ENCODE measurements around the gene GPR135. TPM values are rescaled to one million over a fixed set of nuclear protein-coding genes. Genes with fewer than 3 reads are reported as not detected.

GPR135 gene
- polyA plus RNA-seq, 1 donor (not counting 4 experiments of a cell fraction or from before 2014, with no cell fraction given): 0.90 TPM

GRCh38 chr14:59482541-59483331 is 17.6 kb upstream of the GPR135 start:
- DNase-seq (ENCODE audit: low read depth, low spot score): peak; percentile 56

DNA sequence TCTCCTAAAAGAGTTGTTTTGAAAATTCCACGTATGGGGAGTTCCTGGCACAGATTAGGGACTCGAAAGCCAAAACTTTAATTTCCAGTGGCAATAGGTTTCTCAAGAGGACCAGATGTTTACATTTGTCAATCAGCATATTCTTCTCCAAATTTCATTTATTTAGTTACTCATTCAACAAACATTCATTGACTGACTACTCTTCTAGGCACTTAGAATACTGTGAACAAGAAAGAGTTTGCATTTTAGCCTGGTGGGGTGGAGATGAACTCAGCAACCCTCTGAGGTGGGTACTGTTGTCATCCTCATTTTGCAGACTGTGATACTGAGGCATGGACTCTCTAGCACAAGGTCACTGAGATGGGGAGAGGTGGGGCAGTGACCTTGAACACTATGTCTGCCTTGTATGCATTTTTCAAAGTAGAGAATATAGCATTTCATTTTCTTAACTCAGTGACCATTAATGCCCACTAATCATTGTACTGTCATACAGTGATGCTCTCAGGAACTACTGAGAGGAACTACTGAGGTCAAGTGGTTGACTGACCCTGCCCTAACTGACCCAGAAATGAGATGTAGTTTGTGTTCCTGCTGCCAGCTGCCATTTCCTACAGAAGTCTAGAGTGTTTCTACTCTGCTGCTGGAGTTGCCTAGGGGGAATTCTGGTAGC is 16.8 kb upstream of the GPR135 start:
- Histone ChIP-seq H3K36me3 (ENCODE audit: control insufficient read depth in 2 of 2, extremely low read depth in 1 of 2, insufficient read depth in 2 of 2, low read length in 2 of 2) (peaks cover 0 to 12% of the 10 kb centered on the region in 2 experiments), H3K9me3 (ENCODE audit: control insufficient read depth, low read depth, low read length) (no peaks in the 10 kb centered on the region), H3K4me1 (ENCODE audit: control insufficient read depth, extremely low read depth, insufficient read depth, low read length) (peaks cover 19% of the 10 kb centered on the region), H4K20me1 (ENCODE audit: control insufficient read depth, extremely low read depth, insufficient read depth, low read length) (no peaks in the 10 kb centered on the region), H3K4me2 (ENCODE audit: control insufficient read depth, extremely low read depth, insufficient read depth, low read depth, low read length) (peak overlapping the region; percentile 94), H3K9me1 (ENCODE audit: control insufficient read depth, extremely low read depth, insufficient read depth, low read length) (peaks cover 2% of the 10 kb centered on the region), H3K4me3 (ENCODE audit: control insufficient read depth in 2 of 3, extremely low read depth in 1 of 3, insufficient read depth in 2 of 3, low read depth in 1 of 3, low read length in 3 of 3) (peak overlapping the region; percentile 81 to 95 (median 92)), H3K27me3 (ENCODE audit: control insufficient read depth, extremely low read depth, insufficient read depth, low read length) (no peaks in the 10 kb centered on the region), H3K27ac (ENCODE audit: control insufficient read depth, insufficient read depth, low read length) (peak overlapping the region; percentile 96), H2AFZ (ENCODE audit: control insufficient read depth, low read length) (no peak overlapping the region), H3K9ac (ENCODE audit: control insufficient read depth, extremely low read depth, insufficient read depth, low read length) (peak overlapping the region; percentile 79), H3K79me2 (ENCODE audit: control insufficient read depth, insufficient read depth, low read length) (peaks cover 51% of the 10 kb centered on the region)
- dilution Hi-C loops (cut with MboI; ENCODE audit: extremely low pct_ligation_motif_present, low sequenced_read_pairs): no loop called here
- DNase-seq (ENCODE audit: low read depth, low spot score): no peak
- FAIRE-seq: no peak
- no peak for TF ChIP-seq EZH2 (IDR thresholded peaks at IDR 0.05; ENCODE audit: low read length)
- TF ChIP-seq, protein P1, sequence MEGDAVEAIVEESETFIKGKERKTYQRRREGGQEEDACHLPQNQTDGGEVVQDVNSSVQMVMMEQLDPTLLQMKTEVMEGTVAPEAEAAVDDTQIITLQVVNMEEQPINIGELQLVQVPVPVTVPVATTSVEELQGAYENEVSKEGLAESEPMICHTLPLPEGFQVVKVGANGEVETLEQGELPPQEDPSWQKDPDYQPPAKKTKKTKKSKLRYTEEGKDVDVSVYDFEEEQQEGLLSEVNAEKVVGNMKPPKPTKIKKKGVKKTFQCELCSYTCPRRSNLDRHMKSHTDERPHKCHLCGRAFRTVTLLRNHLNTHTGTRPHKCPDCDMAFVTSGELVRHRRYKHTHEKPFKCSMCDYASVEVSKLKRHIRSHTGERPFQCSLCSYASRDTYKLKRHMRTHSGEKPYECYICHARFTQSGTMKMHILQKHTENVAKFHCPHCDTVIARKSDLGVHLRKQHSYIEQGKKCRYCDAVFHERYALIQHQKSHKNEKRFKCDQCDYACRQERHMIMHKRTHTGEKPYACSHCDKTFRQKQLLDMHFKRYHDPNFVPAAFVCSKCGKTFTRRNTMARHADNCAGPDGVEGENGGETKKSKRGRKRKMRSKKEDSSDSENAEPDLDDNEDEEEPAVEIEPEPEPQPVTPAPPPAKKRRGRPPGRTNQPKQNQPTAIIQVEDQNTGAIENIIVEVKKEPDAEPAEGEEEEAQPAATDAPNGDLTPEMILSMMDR (optimal IDR thresholded peaks at IDR 0.05 in 1 of 3, IDR thresholded peaks at IDR 0.05 in 1 of 3, conservative IDR thresholded peaks at IDR 0.05 in 1 of 3; ENCODE audit: extremely low read depth in 1 of 3, insufficient read depth in 2 of 3, low read length in 3 of 3): no peak

More at GRCh38 chr14:59482541-59483331, 17.6 kb upstream of the GPR135 start:
- Histone ChIP-seq H3K4me3 (ENCODE audit: control insufficient read depth in 2 of 3, extremely low read depth in 1 of 3, insufficient read depth in 2 of 3, low read depth in 1 of 3, low read length in 3 of 3) (peak overlapping the region; percentile 81 to 95 (median 92)), H3K4me2 (ENCODE audit: control insufficient read depth, extremely low read depth, insufficient read depth, low read depth, low read length) (peak overlapping the region; percentile 94), H3K9me3 (ENCODE audit: control insufficient read depth, low read depth, low read length) (no peaks in the 10 kb centered on the region), H4K20me1 (ENCODE audit: control insufficient read depth, extremely low read depth, insufficient read depth, low read length) (no peaks in the 10 kb centered on the region), H3K9ac (ENCODE audit: control insufficient read depth, extremely low read depth, insufficient read depth, low read length) (peak overlapping the region; percentile 79), H3K9me1 (ENCODE audit: control insufficient read depth, extremely low read depth, insufficient read depth, low read length) (peaks cover 2% of the 10 kb centered on the region), H3K4me1 (ENCODE audit: control insufficient read depth, extremely low read depth, insufficient read depth, low read length) (peaks cover 19% of the 10 kb centered on the region), H3K27me3 (ENCODE audit: control insufficient read depth, extremely low read depth, insufficient read depth, low read length) (no peaks in the 10 kb centered on the region), H3K27ac (ENCODE audit: control insufficient read depth, insufficient read depth, low read length) (peak overlapping the region; percentile 96), H3K36me3 (ENCODE audit: control insufficient read depth in 2 of 2, extremely low read depth in 1 of 2, insufficient read depth in 2 of 2, low read length in 2 of 2) (peaks cover 0 to 12% of the 10 kb centered on the region in 2 experiments), H3K79me2 (ENCODE audit: control insufficient read depth, insufficient read depth, low read length) (peaks cover 51% of the 10 kb centered on the region), H2AFZ (ENCODE audit: control insufficient read depth, low read length) (no peak overlapping the region)
- peak; percentile 83 for FAIRE-seq
- dilution Hi-C loops (cut with MboI; ENCODE audit: extremely low pct_ligation_motif_present, low sequenced_read_pairs): no loop called here
- TF ChIP-seq, protein P1 (optimal IDR thresholded peaks at IDR 0.05 in 1 of 3, IDR thresholded peaks at IDR 0.05 in 1 of 3, conservative IDR thresholded peaks at IDR 0.05 in 1 of 3; ENCODE audit: extremely low read depth in 1 of 3, insufficient read depth in 2 of 3, low read length in 3 of 3): no peak
- no peak for TF ChIP-seq EZH2 (IDR thresholded peaks at IDR 0.05; ENCODE audit: low read length)
